Esophagus squamous epithelium (tissue), 5 donors: ENCODE data around the gene NEDD4. TPM values are rescaled to one million over a fixed set of nuclear protein-coding genes. Genes with fewer than 3 reads are reported as not detected.

Source experiments
- DNase-seq: peaks from one replicate; lab custom pipeline; 2025; lab: John Stamatoyannopoulos, UW
- H3K27ac ChIP-seq, 4 donors: fragments of 200-600 bp; sonication (generic); one replicate each; pipeline ENCODE4 v1.5.1; 2016 to 2019; ENCODE audit warnings: mild to moderate bottlenecking in 1 of 4
- H3K27me3 ChIP-seq, 4 donors: fragments of 200-600 bp; sonication (generic); 1 replicate in 3 of 4; 2 replicates in 1 of 4; pipeline versions ENCODE4 v1.5.1 to v1.6.0; 2017 to 2021; ENCODE audit warnings: antibody characterized with exemption in 1 of 4
- H3K36me3 ChIP-seq, 3 donors: fragments of 200-600 bp; sonication (generic); one replicate each; pipeline ENCODE4 v1.5.1; 2016 to 2019
- H3K4me1 ChIP-seq, 3 donors: fragments of 200-600 bp; sonication (generic); one replicate each; pipeline ENCODE4 v1.5.1; 2017 to 2019
- H3K4me3 ChIP-seq, 4 donors: fragments of 200-600 bp; sonication (generic); 1 replicate in 3 of 4; 2 replicates in 1 of 4; pipeline ENCODE4 v1.5.1; 2016 to 2019; ENCODE audit warnings: mild to moderate bottlenecking in 2 of 4, moderate library complexity in 1 of 4
- H3K9me3 ChIP-seq, 3 donors: fragments of 200-600 bp; sonication (generic); one replicate each; pipeline ENCODE4 v1.5.1; 2016 to 2019
- CTCF ChIP-seq, 6 experiments: fragments of 450-650 bp in 4 of 6; fragments of 200-600 bp in 2 of 6; sonication (generic) in 2 of 6; IDR thresholded peaks; one replicate each; pipeline ENCODE4 v1.5.1; 2016 to 2019; ENCODE audit warnings: antibody characterized with exemption in 6 of 6, mild to moderate bottlenecking in 4 of 6, moderate library complexity in 4 of 6
- POLR2A ChIP-seq, 4 donors: fragments of 450-650 bp; IDR thresholded peaks; one replicate each; pipeline ENCODE4 v1.6.1; 2017; ENCODE audit warnings: antibody characterized with exemption in 4 of 4, mild to moderate bottlenecking in 4 of 4, moderate library complexity in 3 of 4
- WGBS, 2 donors: methylation state at CpG; one replicate each; pipeline ENCODE4 v1.1.5; 2018; 5-methylcytosine and 5-hydroxymethylcytosine counted together
- intact Hi-C: fragments of 100-400 bp; cut with DNase I; formaldehyde crosslinking; loops from one replicate; pipeline ENCODE4 v1.15.0; 2022
- total RNA-seq, 4 donors: library from RNA; depleted of rRNA; stranded (reverse); fragments of >200 nt; gene quantifications; one replicate each; pipeline ENCODE4 v1.1.0, GENCODE V29; 2016
- donor health status: DM: yes; HTN: yes; CAD: no.

NEDD4 gene
- total RNA-seq, 4 donors from 2014 or later: 4.5 to 15.1 (median 11.7) TPM

- peaks cover 0 to 87% (median 11%) of the 10 kb centered on the region in 3 donors for H3K36me3 ChIP-seq
- H3K27ac ChIP-seq: no peak overlapping the region
- intact Hi-C loops: no loop called here
- TF ChIP-seq POLR2A (IDR thresholded peaks at IDR 0.05): no peak
- TF ChIP-seq CTCF (IDR thresholded peaks at IDR 0.05): no peak
- no peaks in the 10 kb centered on the region for H3K9me3 ChIP-seq
- H3K4me3 ChIP-seq: no peak overlapping the region
- no peak for DNase-seq
- 92 to 96% methylated on average over 3 of the region's 3 CpGs for WGBS, 2 donors
- no peaks in the 10 kb centered on the region for H3K27me3 ChIP-seq
- H3K4me1 ChIP-seq: no peaks in the 10 kb centered on the region
Measured at GRCh38 chr15:55835866-55836265, 157.5 kb downstream of the NEDD4 start.

- no peak for TF ChIP-seq CTCF (IDR thresholded peaks at IDR 0.05)
- TF ChIP-seq POLR2A (IDR thresholded peaks at IDR 0.05): no peak
Measured at GRCh38 chr15:55834331-55834730, 159.1 kb downstream of the NEDD4 start.

GRCh38 chr15:55829826-55830225 is 163.6 kb downstream of the NEDD4 start:
- Histone ChIP-seq H3K9me3 (no peaks in the 10 kb centered on the region), H3K4me1 (peaks cover 0 to 4% (median 0%) of the 10 kb centered on the region in 3 donors), H3K27me3 (no peaks in the 10 kb centered on the region), H3K36me3 (peaks cover 0 to 56% (median 0%) of the 10 kb centered on the region in 3 donors), H3K27ac (no peak overlapping the region), H3K4me3 (no peak overlapping the region)
- 31% methylated on average over 2 of the region's 2 CpGs for WGBS, 2 donors
- no peak for DNase-seq
- TF ChIP-seq CTCF (IDR thresholded peaks at IDR 0.05) (no peak), POLR2A (IDR thresholded peaks at IDR 0.05) (no peak)
- intact Hi-C loops: no loop called here

More at GRCh38 chr15:55834331-55834730, 159.1 kb downstream of the NEDD4 start:
- intact Hi-C loops: no loop called here
- Histone ChIP-seq H3K27me3 (no peaks in the 10 kb centered on the region), H3K4me1 (peaks cover 0 to 4% (median 0%) of the 10 kb centered on the region in 3 donors), H3K27ac (no peak overlapping the region), H3K36me3 (peaks cover 0 to 86% (median 7%) of the 10 kb centered on the region in 3 donors), H3K9me3 (no peaks in the 10 kb centered on the region), H3K4me3 (no peak overlapping the region)
- 76 to 84% methylated on average over 3 of the region's 3 CpGs for WGBS, 2 donors
- DNase-seq: no peak

GRCh38 chr15:55827955-55828354 is 165.5 kb downstream of the NEDD4 start:
- WGBS, 2 donors: 76 to 94% methylated on average over 2 of the region's 2 CpGs
- DNase-seq: no peak
- no peak for TF ChIP-seq CTCF (IDR thresholded peaks at IDR 0.05)
- TF ChIP-seq POLR2A (IDR thresholded peaks at IDR 0.05): no peak
- H3K9me3 ChIP-seq: no peaks in the 10 kb centered on the region
- no peak overlapping the region for H3K27ac ChIP-seq
- H3K4me3 ChIP-seq: no peak overlapping the region
- peaks cover 0 to 39% (median 0%) of the 10 kb centered on the region in 3 donors for H3K36me3 ChIP-seq
- intact Hi-C loops: no loop called here
- no peaks in the 10 kb centered on the region for H3K27me3 ChIP-seq
- H3K4me1 ChIP-seq: peaks cover 0 to 15% (median 3%) of the 10 kb centered on the region in 3 donors

GRCh38 chr15:55827204-55827603 is 166.2 kb downstream of the NEDD4 start:
- H3K9me3 ChIP-seq: no peaks in the 10 kb centered on the region
- H3K4me3 ChIP-seq: no peak overlapping the region
- H3K4me1 ChIP-seq: peaks cover 0 to 19% (median 3%) of the 10 kb centered on the region in 3 donors
- H3K36me3 ChIP-seq: peaks cover 0 to 32% (median 0%) of the 10 kb centered on the region in 3 donors
- 60 to 86% methylated on average over 2 of the region's 2 CpGs for WGBS, 2 donors
- TF ChIP-seq POLR2A (IDR thresholded peaks at IDR 0.05) (no peak), CTCF (IDR thresholded peaks at IDR 0.05) (no peak)
- no peak for DNase-seq
- H3K27ac ChIP-seq: no peak overlapping the region
- intact Hi-C loops: no loop called here
- no peaks in the 10 kb centered on the region for H3K27me3 ChIP-seq
